GM23338 (cell line): ENCODE data around the gene THTPA. TPM values are rescaled to one million over a fixed set of nuclear protein-coding genes. Genes with fewer than 3 reads are reported as not detected.
A peak's percentile ranks its signal among the peaks of the same experiment; 100 is the strongest.

Experiments
- ATAC-seq: fragments of 200-7000 bp; cut with Tn5 transposase; 3 replicates; pipeline ENCODE4 v1.9.1; 2020
- DNase-seq: peaks from one replicate; pipeline ENCODE4 v3.0.0-alpha.2; 2015; ENCODE audit warnings: low spot score
- H2AFZ ChIP-seq: fragments of 200-600 bp; sonication (generic); 2 replicates; pipeline ENCODE4 v1.8.0; 2016; ENCODE audit warnings: antibody characterized with exemption, mild to moderate bottlenecking, moderate library complexity
- H3F3A ChIP-seq: fragments of 200-600 bp; sonication (generic); replicated peaks from 2 replicates; pipeline ENCODE4 v1.8.0; 2017; ENCODE audit warnings: antibody characterized with exemption, mixed run types, low read depth
- H3K27ac ChIP-seq: fragments of 200-600 bp; sonication (generic); 2 replicates; pipeline ENCODE4 v1.6.1; 2016; ENCODE audit warnings: low read depth
- H3K27me3 ChIP-seq: fragments of 200-600 bp; sonication (generic); 2 replicates; pipeline ENCODE4 v1.8.0; 2016; ENCODE audit warnings: mild to moderate bottlenecking, mixed run types, moderate library complexity; ENCODE audit not compliant: insufficient read depth
- H3K36me3 ChIP-seq: fragments of 200-600 bp; sonication (generic); 2 replicates; pipeline ENCODE4 v1.8.0; 2016; ENCODE audit warnings: mild to moderate bottlenecking; ENCODE audit not compliant: insufficient read depth
- H3K4me1 ChIP-seq: fragments of 200-600 bp; sonication (generic); 2 replicates; pipeline ENCODE4 v1.8.0; 2016; ENCODE audit warnings: mild to moderate bottlenecking, moderate library complexity; ENCODE audit not compliant: insufficient read depth
- H3K4me2 ChIP-seq: fragments of 200-600 bp; sonication (generic); 2 replicates; pipeline ENCODE4 v1.7.1; 2017; ENCODE audit warnings: mixed run types
- H3K4me3 ChIP-seq: fragments of 200-600 bp; sonication (generic); 2 replicates; pipeline ENCODE4 v1.6.1; 2016; ENCODE audit warnings: mixed run types
- H3K79me2 ChIP-seq: fragments of 200-600 bp; sonication (generic); replicated peaks from 2 replicates; pipeline ENCODE4 v1.8.0; 2017; ENCODE audit warnings: mild to moderate bottlenecking; ENCODE audit not compliant: insufficient read depth
- H3K9me2 ChIP-seq: fragments of 200-600 bp; sonication (generic); 2 replicates; pipeline ENCODE4 v1.8.0; 2017; ENCODE audit not compliant: insufficient read depth
- H4K20me1 ChIP-seq: fragments of 200-600 bp; sonication (generic); replicated peaks from 2 replicates; pipeline ENCODE4 v1.8.0; 2017; ENCODE audit warnings: mild to moderate bottlenecking; ENCODE audit not compliant: insufficient read depth
- H3K27ac Mint-ChIP-seq: 2 replicates; pipeline ENCODE4 v1.8.0; 2020; ENCODE audit warnings: inconsistent platforms, mild to moderate bottlenecking, moderate library complexity, mixed read lengths
- H3K27me3 Mint-ChIP-seq: 3 replicates; pipeline ENCODE4 v1.8.0; 2022; ENCODE audit warnings: low read depth, mild to moderate bottlenecking, moderate library complexity, mixed read lengths, inconsistent platforms; ENCODE audit not compliant: insufficient read depth, poor library complexity
- H3K36me3 Mint-ChIP-seq: 3 replicates; pipeline ENCODE4 v1.8.0; 2021; ENCODE audit warnings: low read depth, mild to moderate bottlenecking, inconsistent platforms, moderate library complexity, mixed read lengths
- H3K4me1 Mint-ChIP-seq: 3 replicates; pipeline ENCODE4 v1.8.0; 2020; ENCODE audit warnings: mild to moderate bottlenecking, inconsistent platforms, mixed read lengths
- H3K4me3 Mint-ChIP-seq: 3 replicates; pipeline ENCODE4 v1.8.0; 2021; ENCODE audit warnings: moderate library complexity, mild to moderate bottlenecking, inconsistent platforms, mixed read lengths
- H3K9me3 Mint-ChIP-seq: 3 replicates; pipeline ENCODE4 v1.8.0; 2020; ENCODE audit warnings: moderate library complexity, mild to moderate bottlenecking, inconsistent platforms, mixed read lengths
- CREB1 ChIP-seq: fragments of 250-450 bp; sonication (Bioruptor Pico); IDR thresholded peaks from 2 replicates; pipeline ENCODE4 v1.5.0; 2020; ENCODE audit warnings: low read depth, mild to moderate bottlenecking, moderate library complexity
- ETS1 ChIP-seq: IDR thresholded peaks from 2 replicates; pipeline ENCODE4 v1.6.1; 2016; ENCODE audit warnings: antibody characterized with exemption
- POLR2AphosphoS5 ChIP-seq: IDR thresholded peaks from 2 replicates; pipeline ENCODE4 v1.6.1; 2016; ENCODE audit warnings: antibody characterized with exemption, low read depth
- STAT1 ChIP-seq: IDR thresholded peaks from one replicate; pipeline ENCODE4 v1.6.1; 2016; ENCODE audit warnings: antibody characterized with exemption; ENCODE audit not compliant: unreplicated experiment
- ZNF462 ChIP-seq: fragments of 250-450 bp; sonication (Bioruptor Pico); IDR thresholded peaks from 2 replicates; pipeline ENCODE4 v1.5.0; 2020; ENCODE audit warnings: mild to moderate bottlenecking, moderate library complexity
- polyA plus RNA-seq: library from polyadenylated mRNA; unstranded; fragments of >200 nt; fragmentation: Nextera tagmentation; extraction: Ambion mirVana; gene quantifications from 2 replicates; pipeline ENCODE4 v1.2.1, GENCODE V29; 2016
- total RNA-seq: library from RNA; depleted of rRNA; stranded (reverse); fragments of >200 nt; shearing (Covaris generic); gene quantifications from 2 replicates; pipeline ENCODE4 v1.2.3, GENCODE V29; 2014

Gene THTPA
- total and polyA plus RNA-seq, 2 experiments from 2014 or later = 8.6 to 21.3 TPM

GRCh38 chr14:23548351-23549318, 7.4 kb upstream of the THTPA start:
- Histone ChIP-seq H2AFZ (no peak overlapping the region), H3K4me2 (peak overlapping the region; percentile 100), H3K4me1 (peaks cover 62% of the 10 kb centered on the region), H3F3A (0 out of 2 replicates have a peak, but pooled peaks cover 10% of the 10 kb centered on the region), H3K27me3 (no peaks in the 10 kb centered on the region), H4K20me1 (no peaks in the 10 kb centered on the region), H3K36me3 (no peaks in the 10 kb centered on the region), H3K79me2 (peaks cover 58% of the 10 kb centered on the region), H3K4me3 (peak overlapping the region; percentile 100), H3K27ac (peak overlapping the region; percentile 90), H3K9me2 (no peaks in the 10 kb centered on the region)
- TF ChIP-seq CREB1 (CRISPR knock-in tag) = peak; percentile 77
- no peak for TF ChIP-seq ETS1
- no peak for TF ChIP-seq ZNF462 (CRISPR knock-in tag)
- TF ChIP-seq STAT1 = no peak
- TF ChIP-seq POLR2AphosphoS5 = peak; percentile 16; the same call in 1 of the 2 replicates
- DNase-seq (peak; percentile 84), ATAC-seq (peak; percentile 12)
- Mint-ChIP-seq H3K36me3 (peaks cover 19% of the 10 kb centered on the region), H3K4me3 (no peak overlapping the region), H3K27me3 (peaks cover 7% of the 10 kb centered on the region), H3K9me3 (no peaks in the 10 kb centered on the region; the same call in 2 of the 3 replicates), H3K27ac (no peak overlapping the region), H3K4me1 (peaks cover 5% of the 10 kb centered on the region)
